ENCODE measurements around the gene CLTC. TPM values are rescaled to one million over a fixed set of nuclear protein-coding genes. Genes with fewer than 3 reads are reported as not detected.

Gene CLTC
- total RNA-seq, 1 donor from 2014 or later = 296 TPM

GRCh38 chr17:59688496-59688895 lies 68.8 kb downstream of the CLTC start:
- peaks cover 5% of the 10 kb centered on the region for H3K36me3 ChIP-seq (ENCODE audit: control insufficient read depth, insufficient read depth, low read length)
- no peak overlapping the region for H3K4me3 ChIP-seq (ENCODE audit: low read depth, low read length)
- TF ChIP-seq CTCF (IDR thresholded peaks at IDR 0.05; ENCODE audit: insufficient read depth, low read length, poor library complexity, severe bottlenecking) = no peak
- no peaks in the 10 kb centered on the region for H3K27me3 ChIP-seq (ENCODE audit: control insufficient read depth, insufficient read depth, low read length)
- DNase-seq (ENCODE audit: low read depth) = no peak

- no peak overlapping the region for H3K4me3 ChIP-seq (ENCODE audit: low read depth, low read length)
- H3K27me3 ChIP-seq (ENCODE audit: control insufficient read depth, insufficient read depth, low read length) = no peaks in the 10 kb centered on the region
- no peak for TF ChIP-seq CTCF (IDR thresholded peaks at IDR 0.05; ENCODE audit: insufficient read depth, low read length, poor library complexity, severe bottlenecking)
- peaks cover 4% of the 10 kb centered on the region for H3K36me3 ChIP-seq (ENCODE audit: control insufficient read depth, insufficient read depth, low read length)
- DNase-seq (ENCODE audit: low read depth) = no peak
Observed at GRCh38 chr17:59693582-59693981, 73.9 kb downstream of the CLTC start.

- Histone ChIP-seq H3K27me3 (ENCODE audit: control insufficient read depth, insufficient read depth, low read length) (no peaks in the 10 kb centered on the region), H3K36me3 (ENCODE audit: control insufficient read depth, insufficient read depth, low read length) (peaks cover 4% of the 10 kb centered on the region), H3K4me3 (ENCODE audit: low read depth, low read length) (no peak overlapping the region)
- TF ChIP-seq CTCF (IDR thresholded peaks at IDR 0.05; ENCODE audit: insufficient read depth, low read length, poor library complexity, severe bottlenecking) = no peak
- DNase-seq (ENCODE audit: low read depth) = no peak
Observed at GRCh38 chr17:59694344-59694743, 74.6 kb downstream of the CLTC start.

GRCh38 chr17:59695945-59696681 lies 76.4 kb downstream of the CLTC start:
- H3K36me3 ChIP-seq (ENCODE audit: control insufficient read depth, insufficient read depth, low read length) = peaks cover 4% of the 10 kb centered on the region
- DNase-seq (ENCODE audit: low read depth) = no peak
- H3K4me3 ChIP-seq (ENCODE audit: low read depth, low read length) = no peak overlapping the region
- no peaks in the 10 kb centered on the region for H3K27me3 ChIP-seq (ENCODE audit: control insufficient read depth, insufficient read depth, low read length)
- no peak for TF ChIP-seq CTCF (IDR thresholded peaks at IDR 0.05; ENCODE audit: insufficient read depth, low read length, poor library complexity, severe bottlenecking)

GRCh38 chr17:59696682-59697277 lies 77.1 kb downstream of the CLTC start:
- H3K27me3 ChIP-seq (ENCODE audit: control insufficient read depth, insufficient read depth, low read length) = no peaks in the 10 kb centered on the region
- DNase-seq (ENCODE audit: low read depth) = no peak
- no peak for TF ChIP-seq CTCF (IDR thresholded peaks at IDR 0.05; ENCODE audit: insufficient read depth, low read length, poor library complexity, severe bottlenecking)
- H3K4me3 ChIP-seq (ENCODE audit: low read depth, low read length) = no peak overlapping the region
- H3K36me3 ChIP-seq (ENCODE audit: control insufficient read depth, insufficient read depth, low read length) = peaks cover 4% of the 10 kb centered on the region
